ENCODE results near the gene VIL1. TPM values are rescaled to one million over a fixed set of nuclear protein-coding genes. Genes with fewer than 3 reads are reported as not detected.

The VIL1 gene
- total and polyA plus RNA-seq, 2 of the 8 experiments (the other 6 are each of a cell fraction or from before 2014, with no cell fraction given), result 6.2 to 7.0 TPM

- TF ChIP-seq TAF7 (optimal IDR thresholded peaks at IDR 0.05; ENCODE audit: borderline replicate concordance, low read depth, low read length), result no peak
- no peak for TF ChIP-seq GTF2F1 (IDR thresholded peaks at IDR 0.05; ENCODE audit: borderline replicate concordance, low read depth, low read length)
- no peak for TF ChIP-seq MAFK (IDR thresholded peaks at IDR 0.05; ENCODE audit: low read depth, low read length)
- H3K4ac ChIP-seq (replicated peaks; ENCODE audit: insufficient read length, low read depth, low read length), result no peak overlapping the region
- H2BK15ac ChIP-seq (ENCODE audit: low read length), result no peak overlapping the region
- H2AFZ ChIP-seq (ENCODE audit: low read length), result no peak overlapping the region
- no peak overlapping the region for H2BK20ac ChIP-seq (ENCODE audit: low read length)
- POLR2A ChIA-PET (ENCODE audit: partially characterized antibody), result no interaction called here
- CTCF ChIA-PET (ENCODE audit: partially characterized antibody), result interaction anchor here (0.6 to 1.3 kb wide), 4 partner anchors 9 to 13 kb away, joined by 3 to 4 read pairs (median 4); no protein-coding TSS in a partner anchor
- DNase-seq (ENCODE audit: low read depth in 1 of 2, low spot score in 2 of 2), result no peak
- peaks cover 8 to 52% (median 33%) of the 10 kb centered on the region in 4 experiments for H3K36me3 ChIP-seq (ENCODE audit: control insufficient read depth in 2 of 4, insufficient read depth in 4 of 4, low read length in 3 of 4)
- 82% methylated on average over 3 of the region's 3 CpGs; no CpG with 5 or more reads in 1 of the 2 experiments for WGBS, 2 experiments (ENCODE audit: extremely low coverage in 1 of 2, insufficient coverage in 1 of 2, insufficient read length in 1 of 2, insufficient replicate concordance in 2 of 2, low coverage in 1 of 2, low lambda C conversion rate in 2 of 2, missing lambda C conversion rate in 1 of 2)
- no peak overlapping the region for H3K9ac ChIP-seq (replicated peaks in 1 of 4; ENCODE audit: extremely low read depth in 1 of 4, low read depth in 3 of 4, low read length in 3 of 4)
- no peak overlapping the region for H2BK5ac ChIP-seq (ENCODE audit: low read depth, low read length)
- no peak overlapping the region for H3K14ac ChIP-seq (ENCODE audit: insufficient read length)
- no peak overlapping the region for H3K56ac ChIP-seq (replicated peaks; ENCODE audit: insufficient read length, low read depth, low read length)
- no peaks in the 10 kb centered on the region for H3K23me2 ChIP-seq (ENCODE audit: low read depth, low read length)
- no peak overlapping the region for H2BK12ac ChIP-seq (ENCODE audit: low read depth, low read length)
- no peak for FAIRE-seq
- no peak overlapping the region for H3K23ac ChIP-seq (ENCODE audit: insufficient read length)
- H3K27me3 ChIP-seq (replicated peaks in 1 of 4; ENCODE audit: control insufficient read depth in 3 of 4, extremely low read depth in 1 of 4, insufficient read depth in 3 of 4, low read length in 3 of 4), result no peaks in the 10 kb centered on the region
- H3K4me1 ChIP-seq (replicated peaks in 1 of 4; ENCODE audit: control insufficient read depth in 3 of 4, insufficient read depth in 4 of 4, low read length in 3 of 4), result no peaks in the 10 kb centered on the region
- no peak overlapping the region for H3K4me3 ChIP-seq (ENCODE audit: extremely low read depth in 1 of 4, insufficient read depth in 2 of 4, low read depth in 3 of 4, low read length in 4 of 4)
- no peak overlapping the region for H4K91ac ChIP-seq (replicated peaks; ENCODE audit: insufficient read length, low read length)
- H4K8ac ChIP-seq (ENCODE audit: extremely low read depth, insufficient read depth, low read length), result no peak overlapping the region
- no peak overlapping the region for H3K18ac ChIP-seq (ENCODE audit: extremely low read depth, low read length)
- H3K79me1 ChIP-seq (ENCODE audit: low read depth, low read length), result no peaks in the 10 kb centered on the region
- H2AK5ac ChIP-seq (ENCODE audit: low read depth, low read length), result no peak overlapping the region
- H3K27ac ChIP-seq (ENCODE audit: low read depth, low read length), result no peak overlapping the region
- H4K20me1 ChIP-seq (replicated peaks in 1 of 2; ENCODE audit: control insufficient read depth in 1 of 2, insufficient read depth in 2 of 2, low read length in 2 of 2), result no peaks in the 10 kb centered on the region
- H4K5ac ChIP-seq (ENCODE audit: insufficient read length, low read depth, low read length), result no peak overlapping the region
- no peaks in the 10 kb centered on the region for H3K9me3 ChIP-seq (ENCODE audit: insufficient read depth in 2 of 2, low read depth in 1 of 2, low read length in 1 of 2)
- no peaks in the 10 kb centered on the region for H3K79me2 ChIP-seq (ENCODE audit: control insufficient read depth in 1 of 2, insufficient read depth in 2 of 2, low read length in 2 of 2)
- no peak overlapping the region for H3K4me2 ChIP-seq (ENCODE audit: insufficient read depth in 1 of 2, low read depth in 2 of 2, low read length in 2 of 2)
- no peak overlapping the region for H2BK120ac ChIP-seq (replicated peaks; ENCODE audit: low read depth, low read length)
Measured at GRCh38 chr2:218456849-218457248, 37.9 kb downstream of the VIL1 start.
